Cardiac fibroblast (primary cell): ENCODE results near the gene ZFAND3.
A peak's percentile ranks its signal among the peaks of the same experiment; 100 is the strongest.
"Not testable (repeated sequence)": the region's sequence is repeated elsewhere in the genome, so short reads cannot be mapped to it uniquely, and the experiment has no call there.

Experiments used
- DNase-seq, 2 donors: peaks; one replicate each; pipeline versions ENCODE4 v3.0.0 to v3.0.0-alpha.2; 2010; ENCODE audit warnings: low read depth in 2 of 2
- H3K4me3 ChIP-seq, 2 donors: replicated peaks in 1 of 2; 1 replicate in 1 of 2; 2 replicates in 1 of 2; pipeline ENCODE4 v1.5.1; 2011; ENCODE audit warnings: low read depth in 2 of 2, low read length in 2 of 2, mild to moderate bottlenecking in 2 of 2, moderate library complexity in 1 of 2
- TF ChIP-seq, protein P1 (sequence below): IDR thresholded peaks from one replicate; pipeline ENCODE4 v1.5.1; 2011; ENCODE audit warnings: low read depth, mild to moderate bottlenecking, low read length, inconsistent platforms

The ZFAND3 gene

DNA sequence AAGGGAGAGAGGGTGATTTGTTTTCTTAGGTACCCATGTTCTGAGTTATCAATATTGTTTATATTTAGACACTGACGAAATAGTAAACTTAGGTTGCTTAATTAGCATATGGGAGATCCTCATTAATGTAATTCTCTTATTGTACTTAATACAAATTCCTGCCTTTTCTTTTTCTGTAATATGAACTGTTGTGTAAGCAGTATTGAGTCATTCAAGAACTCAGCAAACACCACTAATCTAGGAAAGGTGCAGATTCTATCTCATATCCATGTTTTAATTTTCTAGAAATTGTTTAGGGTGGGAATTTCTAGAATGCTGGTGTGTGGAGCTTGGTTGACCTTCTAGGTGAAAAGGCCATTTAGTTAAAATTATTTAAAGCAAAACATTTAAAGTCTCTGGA is 216.0 kb downstream of the ZFAND3 start:
- no peak overlapping the region for H3K4me3 ChIP-seq
- TF ChIP-seq, protein P1, sequence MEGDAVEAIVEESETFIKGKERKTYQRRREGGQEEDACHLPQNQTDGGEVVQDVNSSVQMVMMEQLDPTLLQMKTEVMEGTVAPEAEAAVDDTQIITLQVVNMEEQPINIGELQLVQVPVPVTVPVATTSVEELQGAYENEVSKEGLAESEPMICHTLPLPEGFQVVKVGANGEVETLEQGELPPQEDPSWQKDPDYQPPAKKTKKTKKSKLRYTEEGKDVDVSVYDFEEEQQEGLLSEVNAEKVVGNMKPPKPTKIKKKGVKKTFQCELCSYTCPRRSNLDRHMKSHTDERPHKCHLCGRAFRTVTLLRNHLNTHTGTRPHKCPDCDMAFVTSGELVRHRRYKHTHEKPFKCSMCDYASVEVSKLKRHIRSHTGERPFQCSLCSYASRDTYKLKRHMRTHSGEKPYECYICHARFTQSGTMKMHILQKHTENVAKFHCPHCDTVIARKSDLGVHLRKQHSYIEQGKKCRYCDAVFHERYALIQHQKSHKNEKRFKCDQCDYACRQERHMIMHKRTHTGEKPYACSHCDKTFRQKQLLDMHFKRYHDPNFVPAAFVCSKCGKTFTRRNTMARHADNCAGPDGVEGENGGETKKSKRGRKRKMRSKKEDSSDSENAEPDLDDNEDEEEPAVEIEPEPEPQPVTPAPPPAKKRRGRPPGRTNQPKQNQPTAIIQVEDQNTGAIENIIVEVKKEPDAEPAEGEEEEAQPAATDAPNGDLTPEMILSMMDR, result no peak
- peak in 1 of 2 donors; percentile 22 for DNase-seq

DNA sequence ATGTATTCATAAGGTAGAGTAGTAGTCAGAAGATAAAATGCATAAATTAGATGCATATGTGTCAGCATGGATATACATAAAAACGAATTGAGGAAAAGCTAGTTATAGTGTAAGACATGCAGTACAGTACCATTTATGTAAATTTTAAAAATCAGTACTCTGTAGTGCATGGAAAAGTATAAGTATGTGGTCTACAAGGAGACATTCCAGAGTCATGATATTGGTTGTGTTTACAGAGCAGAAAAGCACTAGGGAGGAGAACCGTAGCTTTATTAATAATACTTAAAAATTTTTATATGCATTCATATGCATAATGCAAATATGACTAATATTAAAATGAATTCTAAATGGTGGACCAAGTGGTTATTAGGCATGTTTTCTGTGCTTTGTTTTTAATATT is 220.0 kb downstream of the ZFAND3 start:
- no peak overlapping the region for H3K4me3 ChIP-seq
- peak in 1 of 2 donors; percentile 21 for DNase-seq
- TF ChIP-seq, protein P1, result no peak

DNA sequence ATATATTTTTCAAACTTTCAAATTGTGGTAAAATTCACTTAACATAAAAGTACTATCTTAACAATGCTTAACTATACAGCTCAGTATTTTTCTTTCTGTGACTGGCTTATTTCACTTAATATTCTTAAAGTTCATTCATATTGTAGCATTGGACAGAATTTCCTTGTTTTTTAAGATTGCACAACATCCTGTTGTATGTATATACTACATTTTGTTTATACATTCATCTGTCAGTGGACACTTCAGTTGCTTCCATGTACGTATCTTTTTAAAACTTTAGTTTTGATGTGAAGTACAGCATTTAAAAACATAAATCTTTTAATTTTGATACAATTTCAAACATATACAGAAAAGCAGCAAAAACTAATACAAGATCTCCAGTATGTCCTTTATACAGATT is 220.7 kb downstream of the ZFAND3 start:
- no peak overlapping the region for H3K4me3 ChIP-seq
- TF ChIP-seq, protein P1, result no peak
- no peak for DNase-seq

DNA sequence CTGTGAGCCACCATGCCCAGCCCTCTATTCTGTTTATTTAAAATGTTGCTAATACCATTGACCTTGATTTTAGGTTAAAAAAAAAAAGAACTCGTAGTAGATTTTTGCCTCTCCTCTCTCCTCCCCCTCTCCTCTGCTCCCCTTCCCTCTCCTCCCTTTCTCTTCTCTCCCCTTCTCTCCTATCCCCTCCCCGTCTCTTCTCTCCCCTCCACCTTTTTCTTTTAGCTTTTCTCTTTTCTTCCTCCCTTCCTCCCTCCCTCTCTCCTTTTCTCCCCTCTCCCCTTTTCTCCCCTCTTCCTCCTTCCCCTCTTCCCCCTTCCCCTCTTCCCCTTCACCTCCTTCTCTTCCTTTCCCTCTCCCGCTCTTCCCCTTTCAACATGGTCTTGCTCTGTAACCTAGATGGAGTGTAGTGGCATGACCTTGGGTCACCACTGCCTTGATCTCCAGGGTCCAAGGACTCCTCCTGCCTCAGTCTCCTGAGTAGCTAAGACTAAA is 223.8 kb downstream of the ZFAND3 start:
- DNase-seq, result no peak
- no peak overlapping the region for H3K4me3 ChIP-seq
- TF ChIP-seq, protein P1, result no peak

DNA sequence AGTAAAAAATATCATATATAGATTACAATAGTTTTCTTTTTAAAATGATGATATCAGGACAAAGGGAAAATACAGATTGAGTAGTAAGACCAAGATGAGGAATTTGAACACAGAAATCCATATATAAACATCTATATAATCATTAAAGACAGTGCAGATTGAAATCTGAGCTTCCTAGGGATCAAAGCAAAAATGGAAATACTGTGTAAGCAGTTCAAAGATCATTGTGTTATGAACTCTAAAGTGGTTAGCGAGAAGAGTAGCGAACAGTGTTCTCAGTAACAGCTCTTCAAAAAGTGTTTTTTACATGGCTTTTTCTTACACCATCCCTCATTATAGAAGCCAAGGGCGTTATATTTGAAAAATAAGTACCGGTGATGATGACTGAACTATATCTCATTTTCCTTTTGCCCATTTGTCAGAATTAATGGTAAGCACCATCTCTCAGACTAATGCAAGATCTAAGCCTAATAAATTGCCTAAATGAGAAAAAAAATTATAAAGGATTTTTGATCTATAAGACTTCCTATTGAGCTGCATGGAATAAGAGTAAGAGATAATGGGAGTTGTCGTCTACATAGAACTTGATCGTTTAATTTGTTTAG is 226.3 kb downstream of the ZFAND3 start:
- TF ChIP-seq, protein P1, result no peak

DNA sequence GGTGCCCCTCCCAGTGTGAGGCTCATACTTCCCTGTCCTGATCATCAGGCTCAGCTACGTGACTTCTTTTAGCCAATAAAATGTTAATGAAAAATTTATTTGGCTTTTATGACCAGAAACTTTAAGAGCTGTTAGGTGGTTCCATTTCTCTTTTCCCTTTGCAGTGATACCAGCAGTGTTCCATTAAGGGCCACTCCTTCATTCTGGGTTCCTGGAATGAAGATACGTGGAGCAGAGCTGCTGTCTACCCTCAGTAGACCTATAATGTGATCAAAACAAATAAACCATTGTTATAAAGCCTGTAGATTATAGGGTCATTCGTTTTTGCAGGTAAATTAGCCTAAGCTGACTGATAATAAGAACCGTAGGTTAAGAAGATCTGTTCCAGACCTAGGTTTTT is 228.0 kb downstream of the ZFAND3 start:
- no peak overlapping the region for H3K4me3 ChIP-seq
- DNase-seq, result no peak
- TF ChIP-seq, protein P1, result no peak

More for the DNA sequence above, 226.3 kb downstream of the ZFAND3 start:
- H3K4me3 ChIP-seq, result no peak overlapping the region
- no peak for DNase-seq

DNA sequence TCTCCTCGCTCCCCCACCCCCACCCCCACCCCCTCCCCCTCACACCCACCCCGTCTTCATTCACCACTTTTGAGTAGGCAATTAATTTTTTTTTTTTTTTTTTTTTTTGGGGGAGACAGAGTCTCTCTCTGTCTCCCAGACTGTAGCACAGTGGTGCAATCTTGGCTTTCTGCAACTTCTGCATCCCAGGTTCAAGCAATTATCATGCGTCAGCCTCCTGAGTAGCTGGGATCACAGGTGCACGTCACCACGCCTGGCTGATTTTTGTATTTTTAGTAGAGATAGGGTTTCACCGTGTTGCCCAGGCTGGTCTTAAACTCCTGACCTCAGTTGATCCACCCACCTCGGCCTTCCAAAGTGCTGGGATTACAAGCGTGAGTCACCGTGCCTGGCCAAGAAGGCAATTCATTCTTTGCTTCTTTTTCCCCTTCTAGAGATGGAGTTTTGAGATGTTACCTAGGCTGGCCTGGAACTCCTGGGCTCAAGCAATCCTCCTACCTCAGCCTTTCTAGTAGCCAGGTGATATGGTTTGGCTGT is 230.4 kb downstream of the ZFAND3 start:
- DNase-seq, H3K4me3 ChIP-seq: not testable (repeated sequence)
